ENCODE results near the gene CDS1. TPM values are rescaled to one million over a fixed set of nuclear protein-coding genes. Genes with fewer than 3 reads are reported as not detected.
"Not testable (repeated sequence)": the region's sequence is repeated elsewhere in the genome, so short reads cannot be mapped to it uniquely, and the experiment has no call there.

Gene CDS1
- total RNA-seq, 1 donor from 2014 or later: not detected

GRCh38 chr4:84682661-84683060 lies 99.7 kb downstream of the CDS1 start:
- not testable (repeated sequence) for H3K27me3 Mint-ChIP-seq (ENCODE audit: insufficient read depth); DNase-seq (ENCODE audit: low spot score); H3K9me3 Mint-ChIP-seq

GRCh38 chr4:84683064-84683850 lies 100.3 kb downstream of the CDS1 start:
- Mint-ChIP-seq H3K36me3 (ENCODE audit: low read depth) (no peaks in the 10 kb centered on the region), H3K4me1 (ENCODE audit: low read depth) (peaks cover 25% of the 10 kb centered on the region), H3K27me3 (ENCODE audit: insufficient read depth) (no peaks in the 10 kb centered on the region), H3K27ac (no peak overlapping the region), H3K9me3 (no peaks in the 10 kb centered on the region), H3K4me3 (no peak overlapping the region)
- intact Hi-C loops (cut with micrococcal nuclease): no loop called here
- DNase-seq (ENCODE audit: low spot score): no peak

More at GRCh38 chr4:84682661-84683060, 99.7 kb downstream of the CDS1 start:
- H3K36me3 Mint-ChIP-seq (ENCODE audit: low read depth); H3K4me3 Mint-ChIP-seq; H3K27ac Mint-ChIP-seq; intact Hi-C loops (cut with micrococcal nuclease): not testable (repeated sequence)
- peaks cover 25% of the 10 kb centered on the region for H3K4me1 Mint-ChIP-seq (ENCODE audit: low read depth)

GRCh38 chr4:84684361-84684760 lies 101.4 kb downstream of the CDS1 start:
- Mint-ChIP-seq H3K27me3 (ENCODE audit: insufficient read depth) (no peaks in the 10 kb centered on the region), H3K9me3 (no peaks in the 10 kb centered on the region), H3K36me3 (ENCODE audit: low read depth) (no peaks in the 10 kb centered on the region), H3K27ac (no peak overlapping the region), H3K4me1 (ENCODE audit: low read depth) (peaks cover 25% of the 10 kb centered on the region), H3K4me3 (no peak overlapping the region)
- DNase-seq (ENCODE audit: low spot score): no peak
- intact Hi-C loops (cut with micrococcal nuclease): no loop called here

DNA sequence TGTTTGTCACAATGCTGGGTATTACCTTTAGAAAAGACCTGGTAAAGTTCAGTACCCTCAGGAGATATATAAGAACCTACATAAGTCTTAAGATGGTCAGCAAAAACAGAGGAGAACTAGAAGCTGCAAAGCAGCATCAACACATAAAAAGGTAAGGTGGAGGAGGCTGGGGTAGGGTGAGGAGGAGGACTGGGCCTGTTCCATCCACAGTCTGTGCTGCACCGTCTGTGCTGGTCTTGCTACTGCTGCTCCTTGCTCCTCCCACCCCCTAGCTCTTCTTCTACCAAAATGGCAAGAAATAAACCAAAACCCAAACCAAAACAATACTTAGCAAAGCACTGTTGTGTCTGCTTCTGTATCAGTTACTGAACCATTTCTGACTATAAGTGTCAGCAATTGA lies 102.2 kb downstream of the CDS1 start:
- no peak overlapping the region for H3K4me3 Mint-ChIP-seq
- peaks cover 25% of the 10 kb centered on the region for H3K4me1 Mint-ChIP-seq (ENCODE audit: low read depth)
- H3K36me3 Mint-ChIP-seq (ENCODE audit: low read depth): no peaks in the 10 kb centered on the region
- no peak for DNase-seq (ENCODE audit: low spot score)
- H3K9me3 Mint-ChIP-seq: no peaks in the 10 kb centered on the region
- H3K27me3 Mint-ChIP-seq (ENCODE audit: insufficient read depth): no peaks in the 10 kb centered on the region
- intact Hi-C loops (cut with micrococcal nuclease): no loop called here
- no peak overlapping the region for H3K27ac Mint-ChIP-seq

GRCh38 chr4:84688605-84689004 lies 105.7 kb downstream of the CDS1 start:
- Mint-ChIP-seq H3K4me1 (ENCODE audit: low read depth) (peaks cover 22% of the 10 kb centered on the region), H3K27ac (no peak overlapping the region), H3K4me3 (no peak overlapping the region), H3K36me3 (ENCODE audit: low read depth) (no peaks in the 10 kb centered on the region), H3K27me3 (ENCODE audit: insufficient read depth) (no peaks in the 10 kb centered on the region), H3K9me3 (no peaks in the 10 kb centered on the region)
- intact Hi-C loops (cut with micrococcal nuclease): no loop called here
- no peak for DNase-seq (ENCODE audit: low spot score)

DNA sequence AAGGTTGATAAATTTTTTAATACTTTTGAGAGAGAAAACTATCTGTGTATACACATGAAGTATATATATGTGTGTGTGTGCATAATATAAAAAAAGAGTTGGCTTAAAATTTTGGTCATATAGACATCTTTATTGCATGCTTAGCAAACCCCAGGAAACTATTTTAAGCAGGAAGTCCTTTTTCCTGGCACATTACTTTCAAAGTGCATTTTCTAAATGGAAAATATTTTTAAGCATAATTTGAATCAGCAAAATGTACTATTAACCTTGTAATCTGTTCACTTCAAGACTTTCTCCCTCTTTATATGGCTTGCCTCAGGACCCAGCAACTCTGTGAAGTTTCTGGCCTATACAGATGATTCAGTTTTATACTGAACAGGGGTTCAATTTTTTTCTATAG lies 106.3 kb downstream of the CDS1 start:
- no peaks in the 10 kb centered on the region for H3K36me3 Mint-ChIP-seq (ENCODE audit: low read depth)
- no peaks in the 10 kb centered on the region for H3K27me3 Mint-ChIP-seq (ENCODE audit: insufficient read depth)
- H3K27ac Mint-ChIP-seq: no peak overlapping the region
- H3K4me1 Mint-ChIP-seq (ENCODE audit: low read depth): peaks cover 17% of the 10 kb centered on the region
- DNase-seq (ENCODE audit: low spot score): no peak
- no peak overlapping the region for H3K4me3 Mint-ChIP-seq
- no peaks in the 10 kb centered on the region for H3K9me3 Mint-ChIP-seq
- intact Hi-C loops (cut with micrococcal nuclease): no loop called here

DNA sequence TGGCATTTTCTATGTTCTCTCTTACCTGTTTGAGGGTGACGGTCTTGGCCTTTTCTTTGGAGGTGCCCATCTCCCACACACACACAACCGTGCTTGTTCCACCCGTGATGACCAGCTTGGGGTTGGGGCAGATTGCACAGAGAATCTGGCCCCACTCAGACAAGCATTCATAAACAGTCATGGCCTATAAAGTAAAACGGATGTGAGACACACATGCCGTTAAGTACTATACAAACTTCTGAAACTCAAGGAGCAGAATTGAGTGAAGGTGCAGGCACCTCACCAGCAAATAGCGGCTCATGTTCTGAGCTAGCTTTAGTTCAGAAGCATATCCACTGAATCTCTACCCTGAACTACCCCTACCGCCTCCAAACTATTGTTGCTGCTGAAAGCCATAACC lies 107.6 kb downstream of the CDS1 start:
- Mint-ChIP-seq H3K4me3 (no peak overlapping the region), H3K4me1 (ENCODE audit: low read depth) (peaks cover 9% of the 10 kb centered on the region), H3K9me3 (no peaks in the 10 kb centered on the region), H3K36me3 (ENCODE audit: low read depth) (no peaks in the 10 kb centered on the region), H3K27ac (no peak overlapping the region), H3K27me3 (ENCODE audit: insufficient read depth) (no peaks in the 10 kb centered on the region)
- no peak for DNase-seq (ENCODE audit: low spot score)
- intact Hi-C loops (cut with micrococcal nuclease): no loop called here

DNA sequence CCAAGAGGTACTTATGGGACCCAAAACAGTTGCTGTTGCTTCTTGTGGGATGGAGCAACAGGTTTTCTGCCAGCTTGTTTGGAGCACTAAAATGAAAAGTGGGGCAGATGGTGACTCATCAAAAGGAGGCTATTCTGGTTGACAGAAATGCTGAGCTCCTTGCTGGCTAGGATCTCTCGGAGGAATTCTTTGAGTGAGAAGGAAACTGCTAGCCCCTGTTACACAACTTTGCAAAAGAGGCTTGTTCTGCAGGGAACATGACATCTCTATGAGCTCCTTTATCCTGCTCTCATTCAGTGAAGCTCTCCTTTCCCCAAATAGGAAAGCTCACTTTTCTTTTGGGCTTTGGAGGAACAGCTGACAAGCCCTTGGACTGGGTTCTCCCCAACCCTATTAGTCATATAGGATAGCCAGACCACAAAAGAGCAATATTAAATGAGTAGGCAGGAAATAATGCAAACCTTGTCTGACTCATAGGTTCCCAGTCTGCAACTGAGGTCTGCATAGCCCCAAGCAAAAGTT lies 108.3 kb downstream of the CDS1 start:
- intact Hi-C loops (cut with micrococcal nuclease): no loop called here
- no peak overlapping the region for H3K4me3 Mint-ChIP-seq
- no peaks in the 10 kb centered on the region for H3K9me3 Mint-ChIP-seq
- no peak for DNase-seq (ENCODE audit: low spot score)
- no peak overlapping the region for H3K27ac Mint-ChIP-seq
- H3K36me3 Mint-ChIP-seq (ENCODE audit: low read depth): no peaks in the 10 kb centered on the region
- peaks cover 9% of the 10 kb centered on the region for H3K4me1 Mint-ChIP-seq (ENCODE audit: low read depth)
- H3K27me3 Mint-ChIP-seq (ENCODE audit: insufficient read depth): no peaks in the 10 kb centered on the region

DNA sequence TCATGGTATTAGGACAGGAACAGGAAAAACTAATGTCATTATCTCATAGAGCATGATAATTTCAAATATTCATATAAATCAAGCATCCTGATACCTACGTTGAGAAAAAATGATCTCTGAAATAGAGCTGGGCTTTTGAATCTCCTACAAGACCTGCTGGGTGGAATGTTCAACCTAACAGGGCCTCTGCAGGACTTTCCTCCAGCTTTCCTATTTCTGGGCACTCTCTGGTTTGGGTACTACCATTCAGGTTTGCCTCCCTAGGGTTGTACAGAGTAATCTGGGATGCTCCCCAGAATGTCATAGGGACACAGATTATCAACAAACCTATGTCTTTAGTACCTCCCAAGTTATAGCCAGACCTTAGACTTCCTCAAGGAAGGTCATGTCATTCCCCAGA lies 108.9 kb downstream of the CDS1 start:
- Mint-ChIP-seq H3K27ac (no peak overlapping the region), H3K9me3 (no peaks in the 10 kb centered on the region), H3K27me3 (ENCODE audit: insufficient read depth) (no peaks in the 10 kb centered on the region), H3K36me3 (ENCODE audit: low read depth) (no peaks in the 10 kb centered on the region), H3K4me3 (no peak overlapping the region), H3K4me1 (ENCODE audit: low read depth) (peaks cover 9% of the 10 kb centered on the region)
- no peak for DNase-seq (ENCODE audit: low spot score)
- intact Hi-C loops (cut with micrococcal nuclease): no loop called here

- intact Hi-C loops (cut with micrococcal nuclease): no loop called here
- no peaks in the 10 kb centered on the region for H3K36me3 Mint-ChIP-seq (ENCODE audit: low read depth)
- DNase-seq (ENCODE audit: low spot score): no peak
- H3K9me3 Mint-ChIP-seq: no peaks in the 10 kb centered on the region
- H3K27me3 Mint-ChIP-seq (ENCODE audit: insufficient read depth): no peaks in the 10 kb centered on the region
- no peak overlapping the region for H3K27ac Mint-ChIP-seq
- H3K4me1 Mint-ChIP-seq (ENCODE audit: low read depth): no peaks in the 10 kb centered on the region
- no peak overlapping the region for H3K4me3 Mint-ChIP-seq
Observed at GRCh38 chr4:84697159-84697558, 114.2 kb downstream of the CDS1 start.

GRCh38 chr4:84697615-84698201 lies 114.8 kb downstream of the CDS1 start:
- Mint-ChIP-seq H3K27me3 (ENCODE audit: insufficient read depth) (no peaks in the 10 kb centered on the region), H3K4me1 (ENCODE audit: low read depth) (no peaks in the 10 kb centered on the region), H3K27ac (no peak overlapping the region), H3K4me3 (no peak overlapping the region), H3K9me3 (no peaks in the 10 kb centered on the region), H3K36me3 (ENCODE audit: low read depth) (no peaks in the 10 kb centered on the region)
- no peak for DNase-seq (ENCODE audit: low spot score)
- intact Hi-C loops (cut with micrococcal nuclease): no loop called here

GRCh38 chr4:84699001-84699671 lies 116.2 kb downstream of the CDS1 start:
- H3K4me1 Mint-ChIP-seq (ENCODE audit: low read depth): no peaks in the 10 kb centered on the region

More at GRCh38 chr4:84699001-84699671, 116.2 kb downstream of the CDS1 start:
- H3K4me3 Mint-ChIP-seq: no peak overlapping the region
- intact Hi-C loops (cut with micrococcal nuclease): no loop called here
- no peak for DNase-seq (ENCODE audit: low spot score)
- H3K9me3 Mint-ChIP-seq: no peaks in the 10 kb centered on the region
- no peaks in the 10 kb centered on the region for H3K27me3 Mint-ChIP-seq (ENCODE audit: insufficient read depth)
- H3K36me3 Mint-ChIP-seq (ENCODE audit: low read depth): no peaks in the 10 kb centered on the region
- H3K27ac Mint-ChIP-seq: no peak overlapping the region
